CD4-positive, alpha-beta T cell (primary cell): ENCODE measurements around the gene PELI2. TPM values are rescaled to one million over a fixed set of nuclear protein-coding genes. Genes with fewer than 3 reads are reported as not detected.

Experiments used
- ATAC-seq: fragments of 200-7000 bp; cut with Tn5 transposase; one replicate; pipeline ENCODE4 v1.10.0; 2022; ENCODE audit warnings: mild to moderate bottlenecking; ENCODE audit not compliant: poor library complexity
- CTCF ChIA-PET: fragments of 350-600 bp; sonication (Branson Sonifier 250); formaldehyde crosslinking; loops from one replicate; lab custom pipeline; 2021; ENCODE audit warnings: antibody characterized with exemption, inconsistent platforms; lab: Charles Lee
- POLR2A ChIA-PET: fragments of 350-600 bp; sonication (Branson Sonifier 250); formaldehyde crosslinking; loops from one replicate; lab custom pipeline; 2021; ENCODE audit warnings: antibody characterized with exemption, inconsistent platforms; lab: Charles Lee
- DNase-seq, 14 experiments: peaks; one replicate each; pipeline ENCODE4 v3.0.0-alpha.2; 2013 to 2020; ENCODE audit warnings: mixed read lengths in 2 of 14
- H3K27ac ChIP-seq, 2 donors: one replicate each; pipeline versions ENCODE4 v1.5.1 to v1.7.0; 2013; ENCODE audit warnings: low read length in 2 of 2, low read depth in 1 of 2, mild to moderate bottlenecking in 1 of 2
- H3K27me3 ChIP-seq, 2 experiments: 1 replicate in 1 of 2; 2 replicates in 1 of 2; pipeline versions ENCODE4 v1.6.1 to v1.7.0; 2013; ENCODE audit warnings: low read length in 2 of 2, control low read depth in 1 of 2, mild to moderate bottlenecking in 1 of 2, moderate library complexity in 1 of 2; ENCODE audit not compliant: insufficient read depth in 2 of 2, control insufficient read depth in 1 of 2
- H3K36me3 ChIP-seq: one replicate; pipeline ENCODE4 v1.6.1; 2013; ENCODE audit warnings: low read length, control low read depth; ENCODE audit not compliant: insufficient read depth
- H3K4me1 ChIP-seq: one replicate; pipeline ENCODE4 v1.6.1; 2013; ENCODE audit warnings: low read length, control low read depth; ENCODE audit not compliant: insufficient read depth
- H3K4me3 ChIP-seq: one replicate; pipeline ENCODE4 v1.5.1; 2013; ENCODE audit warnings: mild to moderate bottlenecking, low read length, moderate library complexity
- H3K9me3 ChIP-seq, 2 experiments: 1 replicate in 1 of 2; 2 replicates in 1 of 2; pipeline versions ENCODE4 v1.6.1 to v1.7.0; 2013; ENCODE audit warnings: low read length in 2 of 2, mild to moderate bottlenecking in 2 of 2, control low read depth in 1 of 2, moderate library complexity in 1 of 2; ENCODE audit not compliant: control insufficient read depth in 1 of 2, insufficient read depth in 1 of 2
- H3K27ac Mint-ChIP-seq: one replicate; pipeline ENCODE4 v1.8.0; 2020; ENCODE audit warnings: mixed read lengths
- H3K27me3 Mint-ChIP-seq: one replicate; pipeline ENCODE4 v1.8.0; 2021; ENCODE audit warnings: mixed read lengths
- H3K36me3 Mint-ChIP-seq: one replicate; pipeline ENCODE4 v1.8.0; 2021; ENCODE audit warnings: low read depth, mixed read lengths
- H3K4me1 Mint-ChIP-seq: one replicate; pipeline ENCODE4 v1.8.0; 2021; ENCODE audit warnings: low read depth, mixed read lengths
- H3K4me3 Mint-ChIP-seq: one replicate; pipeline ENCODE4 v1.8.0; 2020; ENCODE audit warnings: mild to moderate bottlenecking, mixed read lengths
- H3K9me3 Mint-ChIP-seq: one replicate; pipeline ENCODE4 v1.8.0; 2020; ENCODE audit warnings: mixed read lengths
- CTCF ChIP-seq: fragments of 200-600 bp; IDR thresholded peaks from one replicate; pipeline ENCODE4 v1.8.0; 2022; ENCODE audit warnings: antibody characterized with exemption, mild to moderate bottlenecking
- intact Hi-C, 2 experiments: fragments of 100-400 bp; cut with DNase I in 1 of 2; cut with micrococcal nuclease in 1 of 2; formaldehyde crosslinking; loops; one replicate each; pipeline versions ENCODE4 v1.15.1 to v1.9.0; 2023 to 2025; cut with DNase I, micrococcal nuclease
- total RNA-seq, 174 experiments: library from RNA in 2 of 174; stranded (reverse) in 2 of 174; gene quantifications; one replicate each; pipeline ENCODE4 v1.2.3 and lab custom pipeline; 2021 to 2026

The PELI2 gene
- total RNA-seq, 2 experiments from 2014 or later = 12.2 to 15.9 TPM

GRCh38 chr14:56153267-56153666 lies 35.1 kb downstream of the PELI2 start:
- H3K27ac ChIP-seq = no peak overlapping the region
- CTCF ChIA-PET = no interaction called here
- DNase-seq (no peak), ATAC-seq (no peak)
- Mint-ChIP-seq H3K4me3 (no peak overlapping the region), H3K27me3 (no peaks in the 10 kb centered on the region), H3K36me3 (no peaks in the 10 kb centered on the region), H3K9me3 (no peaks in the 10 kb centered on the region), H3K4me1 (peaks cover 46% of the 10 kb centered on the region), H3K27ac (no peak overlapping the region)
- H3K9me3 ChIP-seq = no peaks in the 10 kb centered on the region
- no peak overlapping the region for H3K4me3 ChIP-seq
- intact Hi-C loops = no loop called here
- no peaks in the 10 kb centered on the region for H3K27me3 ChIP-seq
- TF ChIP-seq CTCF = no peak
- POLR2A ChIA-PET = no interaction called here
- H3K4me1 ChIP-seq = peaks cover 6% of the 10 kb centered on the region
- H3K36me3 ChIP-seq = no peaks in the 10 kb centered on the region

- Histone ChIP-seq H3K9me3 (peaks cover 0 to 3% of the 10 kb centered on the region in 2 experiments), H3K36me3 (no peaks in the 10 kb centered on the region), H3K27me3 (no peaks in the 10 kb centered on the region), H3K4me3 (no peak overlapping the region), H3K27ac (no peak overlapping the region), H3K4me1 (peaks cover 6% of the 10 kb centered on the region)
- no peak overlapping the region for H3K27ac Mint-ChIP-seq
- no peak overlapping the region for H3K4me3 Mint-ChIP-seq
- TF ChIP-seq CTCF = no peak
- no peaks in the 10 kb centered on the region for H3K27me3 Mint-ChIP-seq
- peaks cover 2% of the 10 kb centered on the region for H3K9me3 Mint-ChIP-seq
- H3K36me3 Mint-ChIP-seq = no peaks in the 10 kb centered on the region
- CTCF ChIA-PET = no interaction called here
- POLR2A ChIA-PET = no interaction called here
- ATAC-seq (no peak), DNase-seq (no peak)
- intact Hi-C loops = no loop called here
- peaks cover 35% of the 10 kb centered on the region for H3K4me1 Mint-ChIP-seq
Observed at GRCh38 chr14:56154321-56154720, 36.1 kb downstream of the PELI2 start.

GRCh38 chr14:56156096-56156495 lies 37.9 kb downstream of the PELI2 start:
- Histone ChIP-seq H3K27me3 (no peaks in the 10 kb centered on the region), H3K9me3 (peaks cover 0 to 3% of the 10 kb centered on the region in 2 experiments), H3K4me1 (peaks cover under 1% of the 10 kb centered on the region), H3K4me3 (no peak overlapping the region), H3K36me3 (no peaks in the 10 kb centered on the region), H3K27ac (no peak overlapping the region)
- peaks cover 23% of the 10 kb centered on the region for H3K4me1 Mint-ChIP-seq
- H3K4me3 Mint-ChIP-seq = no peak overlapping the region
- ATAC-seq (no peak), DNase-seq (no peak)
- ChIA-PET CTCF (no interaction called here), POLR2A (no interaction called here)
- peaks cover 2% of the 10 kb centered on the region for H3K9me3 Mint-ChIP-seq
- peaks cover 7% of the 10 kb centered on the region for H3K36me3 Mint-ChIP-seq
- intact Hi-C loops = no loop called here
- no peaks in the 10 kb centered on the region for H3K27me3 Mint-ChIP-seq
- no peak overlapping the region for H3K27ac Mint-ChIP-seq
- TF ChIP-seq CTCF = no peak
